A549 (cell line): ENCODE data around the gene PADI4. TPM values are rescaled to one million over a fixed set of nuclear protein-coding genes. Genes with fewer than 3 reads are reported as not detected.
"Not testable (repeated sequence)": the region's sequence is repeated elsewhere in the genome, so short reads cannot be mapped to it uniquely, and the experiment has no call there.

Experiments used
- ATAC-seq, 2 experiments: fragments of 200-7000 bp in 1 of 2; fragments of >200 bp in 1 of 2; cut with Nextera tagmentation in 1 of 2; cut with Tn5 transposase in 1 of 2; 3 replicates each; pipeline versions ENCODE4 v1.8.0 to v1.9.1; 2018 to 2020; ENCODE audit warnings: mild to moderate bottlenecking in 1 of 2, moderate library complexity in 1 of 2
- CTCF ChIA-PET: fragments of 300-600 bp; sonication (Branson Sonifier 250); formaldehyde crosslinking; extraction: SDS; loops from one replicate; lab custom pipeline; 2021; ENCODE audit warnings: antibody characterized with exemption, inconsistent platforms; lab: Yijun Ruan, JAX
- POLR2A ChIA-PET: fragments of 350-600 bp; formaldehyde crosslinking; extraction: SDS; loops from one replicate; lab custom pipeline; 2021; ENCODE audit warnings: antibody characterized with exemption, inconsistent platforms; lab: Yijun Ruan, JAX
- DNase-seq, 2 experiments: peaks; one replicate each; pipeline versions ENCODE4 v3.0.0 to v3.0.0-alpha.2; 2011 to 2016; ENCODE audit warnings: low read depth in 1 of 2, low spot score in 1 of 2
- FAIRE-seq: peaks from 2 replicates; lab custom pipeline; 2011; peaks lifted over from hg19 to GRCh38; lab: Jason Lieb, UNC
- H3K27ac ChIP-seq, 2 experiments: fragments of >200 bp; sonication (Bioruptor Twin); formaldehyde crosslinking; 3 replicates each; pipeline ENCODE4 v1.5.1; 2016 to 2017
- H3K4me1 ChIP-seq: fragments of >200 bp; sonication (Bioruptor Twin); formaldehyde crosslinking; 3 replicates; pipeline ENCODE4 v1.6.1; 2016
- H3K4me2 ChIP-seq: fragments of >200 bp; sonication (Bioruptor Twin); formaldehyde crosslinking; 3 replicates; pipeline ENCODE4 v1.6.1; 2016
- H3K4me3 ChIP-seq: fragments of >200 bp; sonication (Bioruptor Twin); formaldehyde crosslinking; 3 replicates; pipeline ENCODE4 v1.5.1; 2016
- H3K9me3 ChIP-seq: fragments of >200 bp; sonication (Bioruptor Twin); formaldehyde crosslinking; 3 replicates; pipeline ENCODE4 v1.6.1; 2016
- CBX2 ChIP-seq: fragments of 200-600 bp; sonication (generic); IDR thresholded peaks from 2 replicates; pipeline ENCODE4 v1.6.1; 2016; ENCODE audit warnings: low read depth, mild to moderate bottlenecking, borderline replicate concordance
- CTCF ChIP-seq: fragments of >200 bp; sonication (Bioruptor Twin); formaldehyde crosslinking; IDR thresholded peaks from 3 replicates; pipeline ENCODE4 v1.5.1; 2016
- EHF ChIP-seq: fragments of 250-450 bp; sonication (Bioruptor Pico); IDR thresholded peaks from 2 replicates; pipeline ENCODE4 v1.5.0; 2020; ENCODE audit warnings: mild to moderate bottlenecking
- EP300 ChIP-seq, 2 experiments: fragments of >200 bp; sonication (Bioruptor Twin); formaldehyde crosslinking; IDR thresholded peaks; 2 replicates in 1 of 2; 3 replicates in 1 of 2; pipeline ENCODE4 v1.6.1; 2016 to 2017
- HEYL ChIP-seq: fragments of 250-450 bp; sonication (Bioruptor Pico); IDR thresholded peaks from 2 replicates; pipeline ENCODE4 v1.8.0; 2021; ENCODE audit warnings: mild to moderate bottlenecking, moderate library complexity
- HMGXB4 ChIP-seq: fragments of 250-450 bp; sonication (Bioruptor Pico); IDR thresholded peaks from 2 replicates; pipeline ENCODE4 v1.5.0; 2021; ENCODE audit warnings: mild to moderate bottlenecking, moderate library complexity, borderline replicate concordance
- KDM5A ChIP-seq: fragments of 200-600 bp; sonication (generic); IDR thresholded peaks from 2 replicates; pipeline ENCODE4 v1.6.1; 2016; ENCODE audit warnings: antibody characterized with exemption, mild to moderate bottlenecking
- NFE2L2 ChIP-seq: fragments of 150-350 bp; conservative IDR thresholded peaks from 2 replicates; pipeline ENCODE4 v1.6.1; 2014; ENCODE audit warnings: low read length
- NPAS2 ChIP-seq: fragments of 250-450 bp; sonication (Bioruptor Pico); IDR thresholded peaks from 2 replicates; pipeline ENCODE4 v1.8.0; 2022; ENCODE audit warnings: mild to moderate bottlenecking, moderate library complexity, borderline replicate concordance
- RAD21 ChIP-seq, 2 experiments: fragments of >200 bp in 1 of 2; sonication (Bioruptor Twin) in 1 of 2; formaldehyde crosslinking in 1 of 2; IDR thresholded peaks in 1 of 2; conservative IDR thresholded peaks in 1 of 2; 2 replicates in 1 of 2; 3 replicates in 1 of 2; pipeline ENCODE4 v1.6.1; 2012 to 2018; ENCODE audit warnings: inconsistent platforms in 1 of 2
- RFX5 ChIP-seq: fragments of 450-650 bp; IDR thresholded peaks from 2 replicates; pipeline ENCODE4 v1.7.1; 2014; ENCODE audit warnings: antibody characterized with exemption, mild to moderate bottlenecking, moderate library complexity
- RNF2 ChIP-seq: fragments of 200-600 bp; sonication (generic); IDR thresholded peaks from 2 replicates; pipeline ENCODE4 v1.6.1; 2016; ENCODE audit warnings: low read depth, mild to moderate bottlenecking, antibody characterized with exemption, moderate library complexity, borderline replicate concordance
- TFCP2L1 ChIP-seq: fragments of 250-450 bp; sonication (Bioruptor Pico); IDR thresholded peaks from 2 replicates; pipeline ENCODE4 v1.5.0; 2021; ENCODE audit warnings: mild to moderate bottlenecking
- TP53 ChIP-seq: fragments of 250-450 bp; sonication (Bioruptor Pico); IDR thresholded peaks from 2 replicates; pipeline ENCODE4 v1.5.0; 2021; ENCODE audit warnings: mild to moderate bottlenecking, moderate library complexity
- ZC3H11A ChIP-seq: fragments of 450-650 bp; IDR thresholded peaks from 2 replicates; pipeline ENCODE4 v1.6.1; 2014; ENCODE audit warnings: antibody characterized with exemption, mild to moderate bottlenecking
- ZFP36 ChIP-seq: fragments of 450-650 bp; IDR thresholded peaks from 2 replicates; pipeline ENCODE4 v1.6.1; 2014; ENCODE audit warnings: borderline replicate concordance; ENCODE audit not compliant: partially characterized antibody
- WGBS: methylation state at CpG from one replicate; pipeline ENCODE4 v1.1.6; 2017; ENCODE audit errors: missing lambda C conversion rate; 5-methylcytosine and 5-hydroxymethylcytosine counted together
- polyA plus RNA-seq, 4 experiments: library from polyadenylated mRNA; depleted of rRNA in 3 of 4; stranded (reverse); fragments of >200 nt; fragmentation: RNase III in 1 of 4; extraction: RNeasy Plus Mini Kit Qiagen cat#74134 plus additional on column Dnase treatment in 1 of 4; gene quantifications; 2 replicates in 3 of 4; 3 replicates in 1 of 4; pipeline ENCODE4 v1.2.3, GENCODE V29; 2011 to 2017
- TF ChIP-seq, protein P1 (sequence below): fragments of >200 bp; sonication (Bioruptor Twin); formaldehyde crosslinking; IDR thresholded peaks from 3 replicates; pipeline ENCODE4 v1.6.1; 2016

Gene PADI4
- polyA plus RNA-seq, 2 of the 4 experiments (the other 2 are of a cell fraction) = not detected

DNA sequence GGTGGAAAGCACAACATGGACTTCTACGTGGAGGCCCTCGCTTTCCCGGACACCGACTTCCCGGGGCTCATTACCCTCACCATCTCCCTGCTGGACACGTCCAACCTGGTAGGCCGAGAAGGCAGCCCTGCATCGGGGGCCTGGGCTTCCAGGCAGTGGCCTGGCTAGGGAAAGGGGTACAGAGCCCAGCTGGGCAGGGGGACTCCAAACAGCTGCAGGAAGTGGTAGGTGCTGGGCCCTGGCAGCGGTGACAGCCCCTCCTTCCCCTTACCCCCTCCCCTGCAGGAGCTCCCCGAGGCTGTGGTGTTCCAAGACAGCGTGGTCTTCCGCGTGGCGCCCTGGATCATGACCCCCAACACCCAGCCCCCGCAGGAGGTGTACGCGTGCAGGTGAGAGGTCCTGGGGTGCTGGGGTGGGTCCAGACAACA lies 34.0 kb downstream of the PADI4 start:
- Histone ChIP-seq H3K4me3 (no peak overlapping the region), H3K27ac (no peak overlapping the region), H3K4me1 (no peaks in the 10 kb centered on the region), H3K9me3 (no peaks in the 10 kb centered on the region), H3K4me2 (no peak overlapping the region)
- CTCF ChIA-PET = interaction anchor here (2.1 kb wide), 1 partner anchor 217 kb away, joined by 9 read pairs; no protein-coding TSS in a partner anchor
- 100% methylated on average over 4 of the region's 17 CpGs for WGBS
- no peak for FAIRE-seq
- ATAC-seq = no peak
- no peak for DNase-seq
- POLR2A ChIA-PET = no interaction called here
- TF ChIP-seq KDM5A (no peak), HMGXB4 (CRISPR knock-in tag) (no peak), TP53 (CRISPR knock-in tag) (no peak), RFX5 (no peak), ZFP36 (no peak), RAD21 (conservative IDR thresholded peaks at IDR 0.05 in 1 of 2, IDR thresholded peaks at IDR 0.05 in 1 of 2) (no peak), HEYL (no peak), CTCF (no peak), EHF (CRISPR knock-in tag) (no peak), TFCP2L1 (CRISPR knock-in tag) (no peak)

DNA sequence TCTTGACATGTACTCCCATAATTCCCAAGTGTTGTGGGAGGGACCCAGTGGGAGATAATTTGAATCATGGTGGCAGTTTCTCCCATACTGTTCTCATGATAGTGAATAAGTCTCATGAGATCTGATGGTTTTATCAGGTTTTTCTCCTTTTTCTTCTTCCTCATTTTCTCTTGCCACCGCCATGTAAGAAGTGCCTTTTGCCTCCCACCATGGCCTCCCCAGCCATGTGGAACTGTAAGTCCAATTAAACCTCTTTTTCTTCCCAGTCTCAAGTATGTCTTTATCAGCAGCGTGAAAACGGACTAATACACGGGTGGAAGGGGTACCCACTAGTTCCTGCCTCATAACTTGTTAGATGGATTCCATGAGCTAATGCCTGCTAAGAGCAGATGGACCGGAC lies 37.5 kb downstream of the PADI4 start:
- H3K4me1 ChIP-seq = peaks cover 11% of the 10 kb centered on the region
- H3K4me3 ChIP-seq, H3K27ac ChIP-seq, DNase-seq, POLR2A ChIA-PET, ATAC-seq, FAIRE-seq, H3K9me3 ChIP-seq, H3K4me2 ChIP-seq: not testable (repeated sequence)
- CTCF ChIA-PET = interaction anchor here (1.0 to 2.3 kb wide), 3 partner anchors 9 to 101 kb away, joined by 3 to 11 read pairs (median 6); no protein-coding TSS in a partner anchor
- 87% methylated on average over 5 of the region's 5 CpGs for WGBS

DNA sequence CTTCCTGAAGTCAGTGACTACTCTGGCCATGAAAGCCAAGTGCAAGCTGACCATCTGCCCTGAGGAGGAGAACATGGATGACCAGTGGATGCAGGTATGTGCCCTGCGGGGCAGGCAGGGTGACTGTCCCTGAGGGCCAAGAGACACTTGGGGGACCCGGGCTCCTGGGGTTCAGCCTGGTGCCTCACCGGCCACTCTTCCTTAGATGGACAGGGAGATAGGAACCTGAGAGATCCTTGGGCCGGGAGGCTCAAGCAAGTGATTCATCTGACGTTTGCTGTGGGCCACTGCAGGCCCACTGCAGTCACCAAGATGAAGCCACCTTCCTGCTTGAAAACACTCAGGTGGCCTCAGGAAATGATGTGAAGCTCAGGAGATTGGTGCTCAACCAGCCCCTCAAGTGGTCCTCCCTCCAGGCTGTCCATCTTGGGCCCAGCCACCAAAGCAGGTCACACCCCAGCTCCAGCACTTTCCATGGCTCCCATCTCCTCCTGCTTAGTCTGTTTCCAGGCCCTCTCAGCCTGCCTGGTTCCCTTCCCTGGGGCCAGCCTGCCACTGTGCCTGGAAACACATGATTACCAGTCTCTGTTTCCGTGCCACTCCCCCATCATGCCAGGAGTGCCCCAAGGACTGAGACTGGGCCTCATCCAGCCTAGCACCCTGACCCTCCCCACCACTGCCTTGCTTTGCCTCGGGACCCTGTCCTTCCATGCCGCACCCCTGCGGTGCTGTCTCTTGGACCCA lies 38.2 kb downstream of the PADI4 start:
- no peak for FAIRE-seq
- Histone ChIP-seq H3K9me3 (no peaks in the 10 kb centered on the region), H3K4me2 (no peak overlapping the region), H3K27ac (no peak overlapping the region), H3K4me3 (no peak overlapping the region), H3K4me1 (peaks cover 11% of the 10 kb centered on the region)
- POLR2A ChIA-PET = no interaction called here
- TF ChIP-seq NFE2L2 = no peak
- TF ChIP-seq EP300 (IDR thresholded peaks at IDR 0.05) = no peak
- no peak for TF ChIP-seq ZC3H11A
- no peak for TF ChIP-seq RNF2
- TF ChIP-seq, protein P1, sequence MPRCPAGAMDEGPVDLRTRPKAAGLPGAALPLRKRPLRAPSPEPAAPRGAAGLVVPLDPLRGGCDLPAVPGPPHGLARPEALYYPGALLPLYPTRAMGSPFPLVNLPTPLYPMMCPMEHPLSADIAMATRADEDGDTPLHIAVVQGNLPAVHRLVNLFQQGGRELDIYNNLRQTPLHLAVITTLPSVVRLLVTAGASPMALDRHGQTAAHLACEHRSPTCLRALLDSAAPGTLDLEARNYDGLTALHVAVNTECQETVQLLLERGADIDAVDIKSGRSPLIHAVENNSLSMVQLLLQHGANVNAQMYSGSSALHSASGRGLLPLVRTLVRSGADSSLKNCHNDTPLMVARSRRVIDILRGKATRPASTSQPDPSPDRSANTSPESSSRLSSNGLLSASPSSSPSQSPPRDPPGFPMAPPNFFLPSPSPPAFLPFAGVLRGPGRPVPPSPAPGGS = no peak
- no peak for TF ChIP-seq NPAS2
- no peak for TF ChIP-seq CBX2
- CTCF ChIA-PET = interaction anchor here (0.6 to 2.3 kb wide), 5 partner anchors 10 to 1556 kb away, joined by 3 to 11 read pairs (median 3); partner anchors contain the start of gene ALDH4A1
- ATAC-seq = no peak
- 91% methylated on average over 8 of the region's 9 CpGs for WGBS
- no peak for DNase-seq
